ENCODE data around the gene TBCD.

GRCh38 chr17:82831041-82831817 lies 79.4 kb downstream of the TBCD start:
- TF ChIP-seq CTCF (IDR thresholded peaks at IDR 0.05) (no peak), GRHL2 (CRISPR knock-in tag; IDR thresholded peaks at IDR 0.05; ENCODE audit: insufficient replicate concordance, severe bottlenecking) (no peak), ATF3 (CRISPR knock-in tag; conservative IDR thresholded peaks at IDR 0.05) (no peak), CREM (CRISPR knock-in tag; IDR thresholded peaks at IDR 0.05) (no peak)
